HG03095 (cell line): Measurements from ENCODE around the gene RNGTT.
"Not testable (repeated sequence)": the region's sequence is repeated elsewhere in the genome, so short reads cannot be mapped to it uniquely, and the experiment has no call there.

ENCODE experiments used
- ATAC-seq: cut with Tn5 transposase; IDR thresholded peaks from one replicate; pipeline ENCODE4 v1.9.1; 2021; ENCODE audit warnings: moderate library complexity; ENCODE audit not compliant: unreplicated experiment

RNGTT gene

DNA sequence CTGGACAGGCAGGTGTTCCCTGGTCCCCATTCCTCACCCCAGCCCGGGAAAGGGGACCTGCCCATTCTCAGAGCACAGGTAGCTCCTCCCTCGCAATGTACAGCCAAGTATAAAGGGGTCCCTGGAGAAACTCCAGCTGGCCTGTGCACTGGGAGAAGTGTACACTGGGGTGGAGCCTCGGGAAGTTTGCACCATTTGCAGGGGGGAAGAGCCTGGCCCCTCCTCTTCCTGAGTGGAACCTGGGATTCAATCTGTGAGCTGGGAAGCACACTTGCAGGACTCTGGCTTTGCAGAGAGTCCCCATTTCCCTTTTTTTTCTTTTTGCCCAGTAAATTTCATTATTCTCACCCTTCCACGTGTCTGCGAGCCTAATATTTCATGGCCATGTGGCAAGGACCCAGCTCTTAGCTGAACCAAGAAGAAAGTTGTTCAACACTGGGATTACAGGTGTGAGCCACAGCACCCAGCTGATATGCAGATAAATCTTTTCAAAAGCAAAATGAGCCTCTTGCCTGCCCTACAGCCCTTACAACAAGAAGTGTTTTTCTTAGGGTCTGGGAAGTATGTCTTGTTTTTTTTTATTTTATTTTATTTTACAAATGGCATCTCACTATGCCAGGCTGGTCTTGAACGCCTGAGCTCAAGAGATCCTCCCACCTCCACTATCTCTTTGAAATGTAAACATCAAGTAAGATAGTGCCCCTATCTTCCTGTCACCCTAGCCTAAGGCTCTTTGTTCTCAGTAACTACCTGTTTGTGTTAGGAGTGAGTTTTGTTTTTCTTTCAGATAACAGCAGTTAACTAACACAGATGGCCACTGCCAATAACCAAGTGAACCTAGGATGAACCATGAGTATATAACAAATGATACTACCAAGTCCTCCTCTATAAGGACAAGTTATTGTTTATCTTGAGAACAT lies 9.3 kb upstream of the RNGTT start:
- no peak for ATAC-seq

GRCh38 chr6:88970301-88970700 lies 6.9 kb upstream of the RNGTT start:
- no peak for ATAC-seq

DNA sequence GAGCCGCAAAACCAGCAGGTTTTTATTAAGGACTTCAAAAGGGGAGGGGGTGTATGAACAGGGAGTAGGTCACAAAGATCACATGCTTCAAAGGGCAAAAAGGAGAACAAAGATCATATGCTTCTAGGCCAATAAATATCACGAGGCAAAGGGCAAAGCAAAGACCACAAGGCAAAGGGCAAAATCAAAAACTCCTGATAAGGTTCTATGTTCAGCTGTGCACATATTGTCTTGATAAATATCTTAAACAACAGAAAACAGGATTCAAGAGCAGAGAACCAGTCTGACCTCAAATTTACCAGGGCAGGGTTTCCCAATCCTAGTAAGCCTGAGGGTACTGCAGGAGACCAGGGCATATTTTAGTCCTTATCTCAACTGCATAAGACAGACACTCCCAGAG lies 5.8 kb upstream of the RNGTT start:
- ATAC-seq = not testable (repeated sequence)

- ATAC-seq = no peak
Observed at GRCh38 chr6:88967891-88968290, 4.5 kb upstream of the RNGTT start.

DNA sequence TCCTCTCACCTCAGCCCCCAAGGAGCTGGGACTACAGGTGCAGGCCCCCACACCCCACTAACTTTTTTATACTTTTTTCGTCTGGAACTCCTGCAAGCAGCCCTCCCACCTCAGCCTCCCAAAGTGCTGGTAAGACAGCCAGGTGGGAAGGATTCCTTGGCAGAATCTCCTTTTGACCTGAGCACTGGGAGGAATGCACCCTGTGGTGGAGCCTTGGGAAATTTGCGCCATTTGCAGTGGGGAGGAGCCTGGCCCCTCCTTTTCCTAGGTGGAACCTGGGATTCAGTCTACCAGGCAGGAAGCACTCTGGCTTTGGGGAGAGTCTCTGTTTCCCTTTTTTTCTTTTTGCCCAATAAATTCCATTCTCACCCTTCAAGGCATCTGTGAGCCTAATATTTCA lies 2.3 kb upstream of the RNGTT start:
- ATAC-seq = no peak

DNA sequence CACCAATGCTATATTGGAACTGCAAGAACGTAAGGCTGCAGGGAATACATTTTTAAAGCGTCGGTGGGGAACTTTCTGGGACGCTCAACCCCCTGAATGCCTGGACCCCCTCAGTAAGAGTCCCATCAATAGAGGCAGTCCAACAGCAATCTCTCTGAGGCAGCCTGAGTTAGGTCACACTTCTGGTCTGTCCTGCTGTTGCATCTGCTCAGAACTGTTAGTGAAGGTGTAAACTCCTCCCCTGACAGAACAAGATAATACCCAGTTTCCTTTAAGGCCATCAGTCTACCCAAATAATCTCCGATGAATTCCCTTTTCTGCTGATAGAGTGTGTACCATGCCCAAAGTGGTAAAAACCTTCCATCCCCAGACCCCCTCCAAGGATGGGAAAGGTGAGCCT lies 1.1 kb upstream of the RNGTT start:
- ATAC-seq = no peak

DNA sequence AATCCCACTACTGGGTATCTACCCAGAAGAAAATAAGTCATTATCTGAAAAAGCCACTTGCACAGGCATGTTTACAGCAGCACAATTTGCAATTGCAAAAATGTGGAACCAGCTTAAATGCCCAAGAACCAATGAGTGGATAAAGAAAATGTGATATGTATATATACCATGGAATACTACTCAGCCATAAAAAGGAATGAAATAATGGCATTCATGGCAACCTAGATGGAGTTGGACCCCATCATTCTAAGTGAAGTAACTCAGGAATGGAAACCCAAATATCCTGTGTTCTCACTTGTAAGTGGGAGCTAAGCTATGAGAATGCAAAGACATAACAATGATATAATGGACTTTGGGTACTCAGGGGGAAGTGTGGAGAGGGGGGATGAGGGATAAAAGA lies 4.6 kb downstream of the RNGTT start:
- ATAC-seq = no peak

DNA sequence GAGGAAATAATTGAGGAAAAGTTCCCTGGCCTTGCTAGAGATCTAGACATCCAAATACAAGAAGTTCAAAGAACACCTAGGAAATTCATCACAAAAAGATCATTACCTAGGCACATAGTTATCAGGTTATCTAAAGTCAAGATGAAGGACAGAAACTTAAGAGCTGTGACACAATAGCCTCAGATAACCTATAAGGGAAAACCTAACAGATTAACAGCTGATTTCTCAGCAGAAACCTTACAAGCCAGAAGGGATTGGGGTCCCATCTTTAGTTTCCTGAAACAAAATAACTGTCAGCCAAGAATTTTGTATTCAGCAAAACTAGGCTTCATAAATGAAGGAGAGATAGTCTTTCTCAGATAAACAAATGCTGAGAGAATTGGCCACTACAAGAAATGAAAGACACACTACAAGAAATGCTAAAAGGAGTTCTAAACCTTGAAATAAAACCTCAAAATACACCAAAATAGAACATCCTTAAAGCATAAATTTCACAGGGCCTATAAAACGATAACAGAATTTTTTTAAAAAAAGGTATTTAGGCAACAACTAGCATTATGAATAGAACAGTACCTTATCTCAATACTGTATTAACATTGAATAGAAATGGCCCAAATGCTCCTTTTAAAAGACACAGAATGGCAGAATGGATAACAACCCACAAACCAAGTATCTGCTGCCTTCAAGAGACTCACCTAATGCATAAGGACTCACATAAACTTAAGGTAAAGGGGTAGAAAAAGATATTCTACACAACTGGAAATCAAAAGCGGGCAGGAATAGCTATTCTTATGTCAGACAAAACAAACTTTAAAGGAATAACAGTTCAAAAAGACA lies 9.7 kb downstream of the RNGTT start:
- no peak for ATAC-seq

DNA sequence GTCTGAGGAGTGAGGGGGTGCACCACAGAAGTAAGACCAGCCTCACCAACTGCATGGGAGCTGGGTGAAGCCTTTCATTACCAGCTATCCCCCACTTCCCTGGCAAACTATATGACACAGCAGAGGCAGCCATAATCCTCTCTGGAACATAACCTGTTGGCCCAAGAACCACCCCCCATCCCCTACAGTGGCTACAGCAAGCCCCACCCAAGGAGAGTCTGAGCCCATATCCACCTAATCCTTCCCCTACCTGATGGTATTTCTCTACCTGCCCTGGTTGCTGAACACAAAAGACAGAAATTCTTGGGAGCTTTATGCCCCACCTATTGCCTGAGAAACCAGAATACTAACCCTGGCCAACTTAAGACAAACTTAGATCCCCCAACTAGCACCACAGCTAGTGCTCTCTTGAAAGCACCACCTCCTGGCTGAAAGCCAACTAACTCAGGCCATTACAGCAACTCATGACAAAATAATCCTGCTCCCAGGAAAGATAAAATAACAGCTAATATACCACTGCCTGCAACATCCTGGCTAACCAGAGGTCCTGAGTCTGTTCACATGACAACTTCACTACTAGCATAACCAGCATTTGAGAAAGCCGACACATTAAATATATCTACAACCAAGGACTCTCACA lies 11.2 kb downstream of the RNGTT start:
- ATAC-seq = no peak

DNA sequence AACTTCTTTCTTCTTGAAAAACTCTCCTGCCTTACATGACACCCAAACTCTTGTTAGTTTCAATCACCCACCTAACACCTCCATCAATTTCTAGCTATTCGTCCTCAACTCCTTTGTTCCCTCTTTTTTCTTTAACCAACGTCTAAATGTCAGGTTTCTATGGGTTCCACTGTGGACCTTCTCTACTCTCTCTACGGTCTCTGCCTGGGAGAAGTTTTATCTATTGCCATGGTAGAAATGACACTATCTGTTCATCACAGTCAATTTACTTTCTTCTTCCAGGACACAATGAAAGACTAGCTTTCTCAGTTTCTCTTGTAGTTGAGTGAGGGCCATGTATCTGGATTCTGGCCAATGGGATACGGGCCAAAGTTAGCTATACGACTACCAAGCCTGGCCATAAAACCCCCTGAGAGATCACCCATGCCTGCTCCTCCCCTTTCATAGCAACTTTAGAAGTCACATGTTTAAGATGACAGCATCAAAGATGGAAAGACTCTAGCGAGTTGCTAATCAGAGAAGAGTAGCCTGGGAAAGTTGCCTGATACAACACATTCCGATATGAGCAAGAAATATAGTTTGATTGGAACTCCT lies 17.9 kb downstream of the RNGTT start:
- no peak for ATAC-seq

- ATAC-seq = no peak
Observed at GRCh38 chr6:88933521-88933920, 29.9 kb downstream of the RNGTT start.

- not testable (repeated sequence) for ATAC-seq
Observed at GRCh38 chr6:88932019-88932418, 31.4 kb downstream of the RNGTT start.

- ATAC-seq = no peak
Observed at GRCh38 chr6:88922775-88923548, 40.5 kb downstream of the RNGTT start.

DNA sequence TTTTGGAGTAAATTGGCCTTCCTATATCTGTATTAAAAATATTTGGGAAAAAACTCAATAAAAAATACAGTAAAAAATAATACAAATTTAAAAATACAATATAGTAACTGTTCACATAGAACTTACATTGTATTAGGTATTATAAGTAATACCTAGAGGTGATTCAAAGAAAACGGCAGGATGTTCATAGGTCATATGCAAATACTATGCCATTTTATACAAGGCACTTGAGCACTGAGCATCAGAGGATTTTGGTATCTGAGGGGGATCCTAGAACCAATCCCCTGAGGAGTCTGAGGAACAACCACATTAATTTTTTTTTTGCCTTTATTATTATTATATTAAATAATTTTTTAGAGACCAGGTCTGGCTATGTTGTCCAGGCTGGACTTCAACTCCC lies 41.7 kb downstream of the RNGTT start:
- no peak for ATAC-seq

GRCh38 chr6:88920774-88921733 lies 42.4 kb downstream of the RNGTT start:
- no peak for ATAC-seq

- no peak for ATAC-seq
Observed at GRCh38 chr6:88920088-88920487, 43.3 kb downstream of the RNGTT start.

- ATAC-seq = no peak
Observed at GRCh38 chr6:88919032-88919431, 44.4 kb downstream of the RNGTT start.

DNA sequence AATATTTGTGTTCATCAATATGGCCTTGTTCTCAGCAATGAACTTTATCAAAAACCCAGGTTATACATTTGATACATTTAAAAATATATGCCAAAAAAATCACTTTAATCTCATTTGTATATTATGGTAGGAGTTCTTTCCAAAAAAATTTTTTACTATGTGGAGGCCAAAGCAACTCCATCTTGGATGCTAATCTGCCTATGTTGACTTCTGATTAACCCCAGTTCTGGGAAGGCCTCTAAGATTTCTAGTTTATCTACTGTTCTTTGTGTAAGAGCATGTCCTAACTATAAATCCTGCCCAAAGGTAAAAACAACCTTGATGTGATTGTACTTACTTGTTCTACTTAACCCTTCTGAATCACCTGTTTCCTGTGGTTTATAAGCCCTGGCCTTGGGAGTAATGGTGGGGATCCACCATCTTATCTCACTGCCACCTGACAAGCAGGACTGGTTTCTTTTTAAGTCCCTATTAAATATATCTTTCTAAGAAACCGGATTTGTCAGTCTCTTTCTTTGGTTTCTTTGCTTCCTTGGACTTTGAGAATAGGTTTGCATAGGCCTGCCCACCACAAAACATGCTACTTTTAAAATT lies 46.7 kb downstream of the RNGTT start:
- no peak for ATAC-seq
